ENCODE results near the gene AHCYL1.

The AHCYL1 gene

DNA sequence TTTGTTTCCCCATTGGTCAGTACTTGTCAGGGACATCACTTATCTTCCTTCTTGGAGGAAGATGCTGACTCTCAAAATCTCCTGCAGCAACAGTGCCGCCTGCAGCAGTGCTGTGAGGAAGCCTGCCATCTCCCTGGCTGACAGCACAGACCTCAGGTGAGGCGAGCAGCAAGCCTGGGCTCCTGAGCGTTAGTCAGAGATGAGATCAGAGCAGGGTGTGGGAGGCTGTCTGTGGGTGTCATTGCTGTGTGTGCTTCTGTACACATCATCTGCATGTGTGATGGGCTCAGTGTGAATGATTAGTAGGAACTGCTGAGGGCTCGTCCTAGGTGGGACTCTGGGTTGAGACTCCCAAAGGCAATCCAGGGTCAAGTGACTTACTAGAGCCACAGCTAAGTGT, 56.0 kb downstream of the AHCYL1 start:
- no peak for FAIRE-seq

DNA sequence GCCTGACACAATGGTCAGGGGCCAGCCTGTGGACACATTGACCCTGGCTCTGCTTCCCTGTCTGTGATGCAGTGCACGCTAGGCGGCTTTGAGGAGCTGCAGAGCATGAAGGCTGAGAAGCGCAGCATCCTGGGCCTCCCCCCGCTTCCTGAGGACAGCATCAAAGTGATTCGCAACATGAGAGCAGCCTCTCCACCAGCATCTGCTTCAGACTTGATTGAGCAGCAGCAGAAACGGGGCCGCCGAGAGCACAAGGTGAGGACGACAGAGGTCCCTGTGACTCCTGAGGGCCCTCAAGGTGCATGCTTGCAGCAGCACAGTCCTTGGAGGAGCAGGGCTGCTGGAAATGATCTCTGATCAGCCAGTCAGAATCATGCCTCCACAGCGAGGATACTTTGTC, 58.5 kb downstream of the AHCYL1 start:
- no peak for FAIRE-seq

DNA sequence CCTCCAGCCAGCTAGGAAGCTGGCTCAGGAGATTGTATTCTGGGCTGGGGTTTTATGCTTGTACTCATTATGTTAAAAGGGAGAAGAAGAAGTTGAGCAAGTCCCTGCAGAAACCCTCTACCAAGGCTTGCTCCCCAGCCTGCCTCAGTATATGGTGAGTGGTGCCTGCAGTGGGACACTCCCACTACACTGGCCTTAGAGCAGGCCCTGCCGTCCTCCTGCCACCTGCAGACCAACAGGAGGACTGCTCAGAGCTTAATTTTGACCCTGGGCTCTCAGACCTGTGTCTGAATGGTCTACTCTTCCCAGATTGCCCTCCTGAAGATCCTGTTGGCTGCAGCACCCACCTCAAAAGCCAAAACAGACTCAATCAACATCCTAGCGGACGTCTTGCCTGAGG, 62.9 kb downstream of the AHCYL1 start:
- no peak for FAIRE-seq

GRCh38 chr1:110048240-110048639, 63.7 kb downstream of the AHCYL1 start:
- no peak for FAIRE-seq

GRCh38 chr1:110048923-110049601, 64.5 kb downstream of the AHCYL1 start:
- no peak for FAIRE-seq

GRCh38 chr1:110049801-110050601, 65.4 kb downstream of the AHCYL1 start:
- no peak for FAIRE-seq

DNA sequence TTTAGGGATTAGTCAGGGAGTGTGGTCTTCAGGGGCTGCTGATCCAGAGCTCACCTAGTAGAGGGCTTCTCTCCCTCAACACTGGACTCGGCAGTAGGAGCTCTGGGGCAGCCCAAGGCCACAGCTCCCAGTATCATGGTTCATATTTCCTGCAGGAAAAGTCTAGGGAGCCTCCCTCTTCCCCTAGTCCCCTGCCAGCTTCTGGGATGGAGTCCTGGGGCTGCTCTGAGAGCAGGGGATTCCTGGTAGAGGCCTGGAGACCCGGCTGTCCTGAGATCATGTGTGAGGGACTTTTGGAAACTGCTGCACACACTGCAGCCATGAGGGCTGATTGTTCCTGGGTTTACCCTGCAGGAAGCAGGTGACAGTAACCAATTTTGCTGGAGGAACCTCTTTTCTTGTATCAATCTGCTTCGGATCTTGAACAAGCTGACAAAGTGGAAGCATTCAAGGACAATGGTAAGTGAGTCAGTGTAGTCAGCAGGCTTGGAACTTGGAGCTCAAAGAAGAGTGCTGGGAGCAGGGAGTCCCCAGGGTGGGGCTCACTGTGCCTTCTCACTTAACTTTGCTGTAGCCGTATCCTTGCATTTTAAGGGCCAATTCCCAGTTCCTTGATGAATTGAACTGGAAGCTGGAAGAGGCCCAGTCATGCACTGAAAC, 66.2 kb downstream of the AHCYL1 start:
- FAIRE-seq: no peak

- no peak for FAIRE-seq
These were observed 66.7 kb downstream of the AHCYL1 start for GRCh38 chr1:110051262-110051648.

DNA sequence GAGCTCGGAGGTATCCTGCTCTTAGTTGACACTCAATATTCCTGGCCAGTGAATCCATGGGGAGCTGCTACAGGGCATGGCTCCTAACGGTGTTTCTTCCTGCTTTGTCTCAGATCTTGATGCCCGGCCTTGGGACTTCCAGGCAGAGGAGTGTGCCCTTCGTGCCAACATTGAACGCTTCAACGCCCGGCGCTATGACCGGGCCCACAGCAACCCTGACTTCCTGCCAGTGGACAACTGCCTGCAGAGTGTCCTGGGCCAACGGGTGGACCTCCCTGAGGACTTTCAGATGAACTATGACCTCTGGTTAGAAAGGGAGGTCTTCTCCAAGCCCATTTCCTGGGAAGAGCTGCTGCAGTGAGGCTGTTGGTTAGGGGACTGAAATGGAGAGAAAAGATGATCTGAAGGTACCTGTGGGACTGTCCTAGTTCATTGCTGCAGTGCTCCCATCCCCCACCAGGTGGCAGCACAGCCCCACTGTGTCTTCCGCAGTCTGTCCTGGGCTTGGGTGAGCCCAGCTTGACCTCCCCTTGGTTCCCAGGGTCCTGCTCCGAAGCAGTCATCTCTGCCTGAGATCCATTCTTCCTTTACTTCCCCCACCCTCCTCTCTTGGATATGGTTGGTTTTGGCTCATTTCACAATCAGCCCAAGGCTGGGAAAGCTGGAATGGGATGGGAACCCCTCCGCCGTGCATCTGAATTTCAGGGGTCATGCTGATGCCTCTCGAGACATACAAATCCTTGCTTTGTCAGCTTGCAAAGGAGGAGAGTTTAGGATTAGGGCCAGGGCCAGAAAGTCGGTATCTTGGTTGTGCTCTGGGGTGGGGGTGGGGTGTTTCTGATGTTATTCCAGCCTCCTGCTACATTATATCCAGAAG, 69.2 kb downstream of the AHCYL1 start:
- FAIRE-seq: no peak

- FAIRE-seq: no peak
These were observed 71.1 kb downstream of the AHCYL1 start for GRCh38 chr1:110055493-110056284.

GRCh38 chr1:110056285-110056683, 71.7 kb downstream of the AHCYL1 start:
- no peak for FAIRE-seq

- no peak for FAIRE-seq
These were observed 72.2 kb downstream of the AHCYL1 start for GRCh38 chr1:110056776-110057175.

GRCh38 chr1:110057963-110058518, 73.5 kb downstream of the AHCYL1 start:
- FAIRE-seq: no peak

DNA sequence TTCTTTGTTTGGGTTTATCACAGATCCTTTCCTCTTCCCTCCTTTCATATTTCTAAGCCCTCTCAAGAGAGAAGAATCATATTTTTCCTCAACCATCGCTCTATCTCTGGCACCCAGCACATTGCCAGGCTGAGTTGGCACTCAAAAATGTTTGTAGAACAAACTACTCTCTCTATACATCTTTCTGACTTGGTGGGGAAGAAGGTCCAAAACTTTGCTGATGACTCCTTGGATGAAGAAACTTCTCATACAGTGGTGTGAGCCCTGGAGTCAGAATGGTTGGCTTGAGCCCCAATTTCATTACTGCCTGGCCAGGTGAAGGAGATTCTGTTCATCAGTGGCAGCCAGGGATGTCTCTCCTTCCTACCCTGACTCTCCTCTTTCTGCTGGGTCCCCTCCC, 74.0 kb downstream of the AHCYL1 start:
- FAIRE-seq: no peak

- no peak for FAIRE-seq
These were observed 74.7 kb downstream of the AHCYL1 start for GRCh38 chr1:110059133-110059863.

DNA sequence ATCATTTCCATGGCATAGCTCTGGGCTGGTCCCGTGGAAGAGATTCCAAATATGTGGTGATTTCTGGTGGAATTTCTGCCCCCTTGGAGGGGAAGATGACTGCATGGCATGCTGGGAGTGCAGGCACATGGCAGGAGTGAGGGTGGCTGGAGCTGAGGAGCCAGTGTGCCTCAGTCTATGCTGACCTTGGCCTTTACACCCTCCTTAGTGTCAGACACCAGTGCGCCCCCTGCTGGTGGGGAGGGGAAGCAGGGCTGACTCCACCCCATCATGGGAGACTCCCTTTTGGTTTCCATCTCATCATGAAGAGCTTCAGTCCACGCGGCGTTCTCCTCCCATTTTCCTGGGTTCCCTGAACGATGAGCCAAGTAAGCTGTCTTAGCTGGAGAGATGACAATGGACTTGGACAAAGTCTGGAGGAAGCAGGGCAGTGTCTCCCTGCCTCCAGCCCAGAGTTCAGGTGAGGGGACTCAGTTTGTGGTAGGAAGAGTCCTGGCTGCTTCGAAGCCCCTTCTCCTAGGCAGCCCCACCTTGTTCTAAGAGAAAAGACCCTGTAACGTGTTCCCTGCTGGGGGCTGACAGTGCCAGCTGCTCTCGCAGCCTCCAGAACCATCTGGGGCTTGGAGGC, 75.6 kb downstream of the AHCYL1 start:
- no peak for FAIRE-seq

GRCh38 chr1:110060662-110061060, 76.1 kb downstream of the AHCYL1 start:
- no peak for FAIRE-seq

DNA sequence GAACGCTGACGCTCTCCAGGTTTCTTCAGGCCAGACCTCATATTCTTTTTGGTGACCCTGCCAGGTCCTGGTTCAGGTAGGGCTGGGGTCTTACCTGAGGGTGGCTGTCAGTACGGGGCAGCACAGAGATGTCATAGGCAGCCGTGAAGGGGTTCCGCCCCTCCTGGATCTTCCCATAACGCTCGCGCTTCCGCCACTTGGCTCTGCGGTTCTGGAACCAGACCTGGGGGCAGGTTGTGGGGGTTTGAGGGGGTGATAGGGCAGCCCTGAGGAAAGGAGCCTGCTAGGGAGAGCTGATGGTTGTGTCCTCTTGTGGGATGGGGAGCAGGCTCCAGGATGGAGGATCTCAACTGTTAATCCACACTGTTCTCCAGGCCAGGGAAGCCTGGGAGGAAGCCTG, 76.8 kb downstream of the AHCYL1 start:
- no peak for FAIRE-seq

DNA sequence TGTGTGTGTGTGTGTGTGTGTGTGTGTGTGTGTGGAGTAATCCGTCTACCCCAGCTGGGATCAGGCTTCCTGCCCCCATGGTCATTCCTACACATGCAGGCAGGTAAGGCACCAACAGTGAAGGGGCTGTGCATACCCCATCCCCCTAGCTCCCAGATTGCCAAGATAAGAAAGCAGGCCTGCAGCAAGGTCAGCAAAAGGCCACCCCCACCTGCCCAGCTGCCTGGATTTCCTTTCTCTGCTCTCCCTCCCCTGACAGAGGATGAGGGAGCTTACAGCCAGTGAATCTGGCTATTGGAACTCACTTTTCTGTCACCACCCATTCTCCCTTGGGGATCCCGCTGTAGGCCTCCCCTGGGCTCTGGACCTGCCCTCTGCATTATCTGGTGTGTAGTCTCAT, 78.0 kb downstream of the AHCYL1 start:
- no peak for FAIRE-seq

DNA sequence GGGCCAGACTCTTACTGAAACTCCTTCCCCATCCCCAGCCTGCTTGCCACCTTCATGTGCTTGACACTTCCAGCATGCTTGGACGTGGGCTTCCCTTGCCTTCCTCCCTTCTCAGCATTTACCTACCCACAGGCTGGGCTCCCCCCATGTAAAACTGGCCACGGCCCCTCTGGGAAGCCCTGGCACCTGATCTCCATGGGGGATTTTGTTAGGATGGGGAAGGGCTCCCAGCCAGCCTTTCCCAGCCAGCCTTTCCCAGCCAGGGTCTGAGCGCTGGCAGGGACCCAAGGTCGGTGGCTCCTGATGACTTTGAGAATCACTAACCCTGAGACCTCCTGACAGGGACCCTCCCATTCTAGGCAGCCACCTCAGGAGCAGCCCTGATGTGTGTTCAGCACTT, 79.2 kb downstream of the AHCYL1 start:
- no peak for FAIRE-seq

Data from G401.6 (cell line).